ENCODE data around the gene LIMS1.
"Not testable (repeated sequence)": the region's sequence is repeated elsewhere in the genome, so short reads cannot be mapped to it uniquely, and the experiment has no call there.

LIMS1 gene

GRCh38 chr2:108525258-108525657 is 9.0 kb upstream of the LIMS1 start:
- not testable (repeated sequence) for DNase-seq (ENCODE audit: low read depth, low spot score); H3K36me3 ChIP-seq (ENCODE audit: control insufficient read depth, insufficient read depth, low read length); H3K9me3 ChIP-seq (ENCODE audit: control insufficient read depth, insufficient read depth, low read length); H3K27ac ChIP-seq (ENCODE audit: low read length); H3K4me1 ChIP-seq (ENCODE audit: control insufficient read depth, insufficient read depth, low read length); H3K4me3 ChIP-seq (ENCODE audit: low read length); H3K27me3 ChIP-seq (ENCODE audit: control insufficient read depth, insufficient read depth, low read length)

- no CpG with 5 or more reads among the region's 5 CpGs for WGBS (ENCODE audit: insufficient coverage, insufficient read length)
- Histone ChIP-seq H3K27me3 (ENCODE audit: control insufficient read depth, insufficient read depth, low read length) (no peaks in the 10 kb centered on the region; the same call in 1 of the 2 replicates), H3K4me3 (ENCODE audit: low read length) (no peak overlapping the region), H3K27ac (ENCODE audit: low read length) (no peak overlapping the region), H3K4me1 (ENCODE audit: control insufficient read depth, insufficient read depth, low read length) (0 out of 2 replicates have a peak, but pooled peaks cover 2% of the 10 kb centered on the region), H3K9me3 (ENCODE audit: control insufficient read depth, insufficient read depth, low read length) (no peaks in the 10 kb centered on the region), H3K36me3 (ENCODE audit: control insufficient read depth, insufficient read depth, low read length) (no peaks in the 10 kb centered on the region)
- DNase-seq (ENCODE audit: low read depth, low spot score), result no peak
These were observed 2.6 kb upstream of the LIMS1 start for GRCh38 chr2:108531674-108532055.

- Histone ChIP-seq H3K4me3 (ENCODE audit: low read length) (peak overlapping the region; percentile 88), H3K4me1 (ENCODE audit: control insufficient read depth, insufficient read depth, low read length) (0 out of 2 replicates have a peak, but pooled peaks cover 2% of the 10 kb centered on the region), H3K27ac (ENCODE audit: low read length) (no peak overlapping the region), H3K9me3 (ENCODE audit: control insufficient read depth, insufficient read depth, low read length) (no peaks in the 10 kb centered on the region), H3K36me3 (ENCODE audit: control insufficient read depth, insufficient read depth, low read length) (no peaks in the 10 kb centered on the region), H3K27me3 (ENCODE audit: control insufficient read depth, insufficient read depth, low read length) (no peaks in the 10 kb centered on the region; the same call in 1 of the 2 replicates)
- WGBS (ENCODE audit: insufficient coverage, insufficient read length), result no CpG with 5 or more reads among the region's 57 CpGs
- no peak for DNase-seq (ENCODE audit: low read depth, low spot score)
These were observed 500 bp downstream of the LIMS1 start for GRCh38 chr2:108534584-108535356.

- H3K9me3 ChIP-seq (ENCODE audit: control insufficient read depth, insufficient read depth, low read length), result no peaks in the 10 kb centered on the region
- H3K4me1 ChIP-seq (ENCODE audit: control insufficient read depth, insufficient read depth, low read length), result 0 out of 2 replicates have a peak, but pooled peaks cover 2% of the 10 kb centered on the region
- H3K27ac ChIP-seq (ENCODE audit: low read length), result no peak overlapping the region
- no peak for DNase-seq (ENCODE audit: low read depth, low spot score)
- no peaks in the 10 kb centered on the region; the same call in 1 of the 2 replicates for H3K27me3 ChIP-seq (ENCODE audit: control insufficient read depth, insufficient read depth, low read length)
- H3K36me3 ChIP-seq (ENCODE audit: control insufficient read depth, insufficient read depth, low read length), result no peaks in the 10 kb centered on the region
- peak overlapping the region; percentile 88; the same call in 1 of the 2 replicates for H3K4me3 ChIP-seq (ENCODE audit: low read length)
- no CpG with 5 or more reads among the region's 9 CpGs for WGBS (ENCODE audit: insufficient coverage, insufficient read length)
These were observed 1.0 kb downstream of the LIMS1 start for GRCh38 chr2:108535357-108535631.

GRCh38 chr2:108536133-108536780 is 2.0 kb downstream of the LIMS1 start:
- Histone ChIP-seq H3K27ac (ENCODE audit: low read length) (no peak overlapping the region), H3K27me3 (ENCODE audit: control insufficient read depth, insufficient read depth, low read length) (no peaks in the 10 kb centered on the region; the same call in 1 of the 2 replicates), H3K36me3 (ENCODE audit: control insufficient read depth, insufficient read depth, low read length) (no peaks in the 10 kb centered on the region), H3K9me3 (ENCODE audit: control insufficient read depth, insufficient read depth, low read length) (no peaks in the 10 kb centered on the region), H3K4me3 (ENCODE audit: low read length) (no peak overlapping the region), H3K4me1 (ENCODE audit: control insufficient read depth, insufficient read depth, low read length) (0 out of 2 replicates have a peak, but pooled peaks cover 2% of the 10 kb centered on the region)
- no peak for DNase-seq (ENCODE audit: low read depth, low spot score)
- WGBS (ENCODE audit: insufficient coverage, insufficient read length), result no CpG with 5 or more reads among the region's 7 CpGs

GRCh38 chr2:108536911-108537310 is 2.6 kb downstream of the LIMS1 start:
- Histone ChIP-seq H3K4me3 (ENCODE audit: low read length) (no peak overlapping the region), H3K27me3 (ENCODE audit: control insufficient read depth, insufficient read depth, low read length) (no peaks in the 10 kb centered on the region; the same call in 1 of the 2 replicates), H3K36me3 (ENCODE audit: control insufficient read depth, insufficient read depth, low read length) (no peaks in the 10 kb centered on the region), H3K9me3 (ENCODE audit: control insufficient read depth, insufficient read depth, low read length) (no peaks in the 10 kb centered on the region), H3K27ac (ENCODE audit: low read length) (no peak overlapping the region), H3K4me1 (ENCODE audit: control insufficient read depth, insufficient read depth, low read length) (0 out of 2 replicates have a peak, but pooled peaks cover 2% of the 10 kb centered on the region)
- DNase-seq (ENCODE audit: low read depth, low spot score), result no peak
- no CpG with 5 or more reads among the region's 5 CpGs for WGBS (ENCODE audit: insufficient coverage, insufficient read length)

GRCh38 chr2:108538000-108538625 is 3.8 kb downstream of the LIMS1 start:
- no peak overlapping the region for H3K4me3 ChIP-seq (ENCODE audit: low read length)
- no peaks in the 10 kb centered on the region for H3K36me3 ChIP-seq (ENCODE audit: control insufficient read depth, insufficient read depth, low read length)
- DNase-seq (ENCODE audit: low read depth, low spot score), result no peak
- H3K27me3 ChIP-seq (ENCODE audit: control insufficient read depth, insufficient read depth, low read length), result no peaks in the 10 kb centered on the region; the same call in 1 of the 2 replicates
- H3K27ac ChIP-seq (ENCODE audit: low read length), result no peak overlapping the region
- 0 out of 2 replicates have a peak, but pooled peaks cover 2% of the 10 kb centered on the region for H3K4me1 ChIP-seq (ENCODE audit: control insufficient read depth, insufficient read depth, low read length)
- WGBS (ENCODE audit: insufficient coverage, insufficient read length), result no CpG with 5 or more reads among the region's 5 CpGs
- no peaks in the 10 kb centered on the region for H3K9me3 ChIP-seq (ENCODE audit: control insufficient read depth, insufficient read depth, low read length)

- no CpG with 5 or more reads among the region's 4 CpGs for WGBS (ENCODE audit: insufficient coverage, insufficient read length)
- H3K27ac ChIP-seq (ENCODE audit: low read length), result no peak overlapping the region
- no peaks in the 10 kb centered on the region for H3K36me3 ChIP-seq (ENCODE audit: control insufficient read depth, insufficient read depth, low read length)
- no peak overlapping the region for H3K4me3 ChIP-seq (ENCODE audit: low read length)
- DNase-seq (ENCODE audit: low read depth, low spot score), result no peak
- no peaks in the 10 kb centered on the region for H3K9me3 ChIP-seq (ENCODE audit: control insufficient read depth, insufficient read depth, low read length)
- no peaks in the 10 kb centered on the region for H3K27me3 ChIP-seq (ENCODE audit: control insufficient read depth, insufficient read depth, low read length)
- H3K4me1 ChIP-seq (ENCODE audit: control insufficient read depth, insufficient read depth, low read length), result no peaks in the 10 kb centered on the region
These were observed 7.2 kb downstream of the LIMS1 start for GRCh38 chr2:108541451-108541850.

- H3K36me3 ChIP-seq (ENCODE audit: control insufficient read depth, insufficient read depth, low read length), result no peaks in the 10 kb centered on the region
- no peaks in the 10 kb centered on the region for H3K4me1 ChIP-seq (ENCODE audit: control insufficient read depth, insufficient read depth, low read length)
- no peaks in the 10 kb centered on the region for H3K9me3 ChIP-seq (ENCODE audit: control insufficient read depth, insufficient read depth, low read length)
- 100% methylated on average over 2 of the region's 4 CpGs for WGBS (ENCODE audit: insufficient coverage, insufficient read length)
- DNase-seq (ENCODE audit: low read depth, low spot score), result no peak
- H3K27ac ChIP-seq (ENCODE audit: low read length), result no peak overlapping the region
- no peaks in the 10 kb centered on the region for H3K27me3 ChIP-seq (ENCODE audit: control insufficient read depth, insufficient read depth, low read length)
- H3K4me3 ChIP-seq (ENCODE audit: low read length), result no peak overlapping the region
These were observed 7.8 kb downstream of the LIMS1 start for GRCh38 chr2:108542071-108542470.

GRCh38 chr2:108547606-108548005 is 13.3 kb downstream of the LIMS1 start:
- no peak for DNase-seq (ENCODE audit: low read depth, low spot score)
- Histone ChIP-seq H3K27ac (ENCODE audit: low read length) (no peak overlapping the region), H3K27me3 (ENCODE audit: control insufficient read depth, insufficient read depth, low read length) (no peaks in the 10 kb centered on the region), H3K9me3 (ENCODE audit: control insufficient read depth, insufficient read depth, low read length) (no peaks in the 10 kb centered on the region), H3K4me1 (ENCODE audit: control insufficient read depth, insufficient read depth, low read length) (no peaks in the 10 kb centered on the region), H3K4me3 (ENCODE audit: low read length) (no peak overlapping the region), H3K36me3 (ENCODE audit: control insufficient read depth, insufficient read depth, low read length) (no peaks in the 10 kb centered on the region)
- no CpG with 5 or more reads among the region's 5 CpGs for WGBS (ENCODE audit: insufficient coverage, insufficient read length)
